Parathyroid adenoma (tissue), 2 donors: ENCODE data around the gene HSBP1L1.

Experiments used
- H2AFZ ChIP-seq: fragments of 300-600 bp; sonication (generic); one replicate; pipeline ENCODE4 v1.7.0; 2017; ENCODE audit warnings: antibody characterized with exemption, mild to moderate bottlenecking
- H3K27ac ChIP-seq: fragments of 300-600 bp; sonication (generic); one replicate; pipeline ENCODE4 v1.7.0; 2017
- H3K27me3 ChIP-seq: fragments of 300-600 bp; sonication (generic); one replicate; pipeline ENCODE4 v1.7.0; 2017; ENCODE audit warnings: low read length; ENCODE audit not compliant: control insufficient read depth, insufficient read depth
- H3K36me3 ChIP-seq: fragments of 300-600 bp; sonication (generic); one replicate; pipeline ENCODE4 v1.7.0; 2017; ENCODE audit warnings: low read length; ENCODE audit not compliant: control insufficient read depth, insufficient read depth
- H3K4me1 ChIP-seq: fragments of 300-600 bp; sonication (generic); one replicate; pipeline ENCODE4 v1.7.0; 2017; ENCODE audit warnings: control low read depth
- H3K4me2 ChIP-seq: fragments of 300-600 bp; sonication (generic); one replicate; pipeline ENCODE4 v1.7.0; 2017; ENCODE audit warnings: low read length
- H3K4me3 ChIP-seq: fragments of 300-600 bp; sonication (generic); one replicate; pipeline ENCODE4 v1.7.0; 2017; ENCODE audit warnings: low read depth, low read length
- H3K79me2 ChIP-seq: fragments of 300-600 bp; sonication (generic); one replicate; pipeline ENCODE4 v1.7.0; 2017; ENCODE audit warnings: control low read depth
- H3K9ac ChIP-seq: fragments of 300-600 bp; sonication (generic); one replicate; pipeline ENCODE4 v1.7.0; 2017; ENCODE audit warnings: mild to moderate bottlenecking
- H3K9me3 ChIP-seq: fragments of 300-600 bp; sonication (generic); one replicate; pipeline ENCODE4 v1.7.0; 2017; ENCODE audit warnings: low read length; ENCODE audit not compliant: control insufficient read depth
- CTCF ChIP-seq: fragments of 300-600 bp; sonication (generic); IDR thresholded peaks from one replicate; pipeline ENCODE4 v1.7.0; 2017; ENCODE audit warnings: antibody characterized with exemption, mild to moderate bottlenecking
- donor health status: primary hyperparathyroidism.

HSBP1L1 gene

GRCh38 chr18:79943608-79944125 is 20.8 kb upstream of the HSBP1L1 start:
- no peak overlapping the region for H3K27ac ChIP-seq
- peaks cover 65% of the 10 kb centered on the region for H3K79me2 ChIP-seq
- H3K9me3 ChIP-seq, result no peaks in the 10 kb centered on the region
- H3K4me1 ChIP-seq, result peaks cover 5% of the 10 kb centered on the region
- no peak overlapping the region for H2AFZ ChIP-seq
- no peak for TF ChIP-seq CTCF
- H3K4me2 ChIP-seq, result no peak overlapping the region
- H3K9ac ChIP-seq, result no peak overlapping the region
- H3K36me3 ChIP-seq, result no peaks in the 10 kb centered on the region
- no peak overlapping the region for H3K4me3 ChIP-seq
- H3K27me3 ChIP-seq, result no peaks in the 10 kb centered on the region

- Histone ChIP-seq H3K4me2 (no peak overlapping the region), H3K9ac (no peak overlapping the region), H3K9me3 (no peaks in the 10 kb centered on the region), H3K79me2 (peaks cover 68% of the 10 kb centered on the region), H3K27ac (no peak overlapping the region), H3K36me3 (no peaks in the 10 kb centered on the region), H2AFZ (no peak overlapping the region), H3K4me1 (peaks cover 5% of the 10 kb centered on the region), H3K4me3 (no peak overlapping the region), H3K27me3 (no peaks in the 10 kb centered on the region)
- no peak for TF ChIP-seq CTCF
Observed at GRCh38 chr18:79944126-79944731, 20.2 kb upstream of the HSBP1L1 start.

GRCh38 chr18:79944746-79945117 is 19.7 kb upstream of the HSBP1L1 start:
- no peak overlapping the region for H3K27ac ChIP-seq
- no peak overlapping the region for H3K9ac ChIP-seq

GRCh38 chr18:79945118-79946042 is 19.1 kb upstream of the HSBP1L1 start:
- Histone ChIP-seq H3K4me2 (no peak overlapping the region), H2AFZ (no peak overlapping the region), H3K9ac (no peak overlapping the region), H3K4me1 (peaks cover 9% of the 10 kb centered on the region), H3K4me3 (no peak overlapping the region), H3K79me2 (peaks cover 68% of the 10 kb centered on the region), H3K36me3 (no peaks in the 10 kb centered on the region), H3K27me3 (no peaks in the 10 kb centered on the region), H3K27ac (no peak overlapping the region), H3K9me3 (no peaks in the 10 kb centered on the region)
- no peak for TF ChIP-seq CTCF

More at GRCh38 chr18:79944746-79945117, 19.7 kb upstream of the HSBP1L1 start:
- no peak for TF ChIP-seq CTCF
- no peaks in the 10 kb centered on the region for H3K9me3 ChIP-seq
- no peak overlapping the region for H3K4me3 ChIP-seq
- peaks cover 68% of the 10 kb centered on the region for H3K79me2 ChIP-seq
- no peak overlapping the region for H3K4me2 ChIP-seq
- no peaks in the 10 kb centered on the region for H3K36me3 ChIP-seq
- H2AFZ ChIP-seq, result no peak overlapping the region
- no peaks in the 10 kb centered on the region for H3K27me3 ChIP-seq
- peaks cover 5% of the 10 kb centered on the region for H3K4me1 ChIP-seq
